NT2/D1 (cell line): ENCODE measurements around the gene STARD5.

Experiments used
- DNase-seq: peaks from one replicate; pipeline ENCODE4 v3.0.0-alpha.2; 2011; ENCODE audit warnings: low read depth, low spot score
- H3K27me3 ChIP-seq: 2 replicates; pipeline ENCODE4 v1.6.0; 2011; ENCODE audit warnings: mild to moderate bottlenecking; ENCODE audit not compliant: insufficient read length, insufficient read depth
- H3K36me3 ChIP-seq: 2 replicates; pipeline ENCODE4 v1.6.1; 2011; ENCODE audit warnings: mild to moderate bottlenecking, low read length, mixed read lengths; ENCODE audit not compliant: insufficient read depth, insufficient read length
- H3K4me1 ChIP-seq: 2 replicates; pipeline ENCODE4 v1.5.1; 2011; ENCODE audit not compliant: insufficient read depth, insufficient read length
- H3K4me3 ChIP-seq: 2 replicates; pipeline ENCODE4 v1.5.1; 2011; ENCODE audit warnings: low read depth; ENCODE audit not compliant: insufficient read length
- H3K9ac ChIP-seq: 2 replicates; pipeline ENCODE4 v1.6.0; 2011; ENCODE audit warnings: low read depth; ENCODE audit not compliant: insufficient read length
- H3K9me3 ChIP-seq: 2 replicates; pipeline ENCODE4 v1.5.1; 2011; ENCODE audit warnings: mild to moderate bottlenecking, low read length; ENCODE audit not compliant: insufficient read depth
- SUZ12 ChIP-seq: IDR thresholded peaks from 2 replicates; pipeline ENCODE4 v1.6.1; 2011; ENCODE audit not compliant: insufficient read length, insufficient read depth; ENCODE audit errors: extremely low read depth
- YY1 ChIP-seq: IDR thresholded peaks from 2 replicates; pipeline ENCODE4 v1.6.1; 2011; ENCODE audit not compliant: insufficient read length, insufficient read depth
- ZNF274 ChIP-seq: IDR thresholded peaks from 2 replicates; pipeline ENCODE4 v1.6.1; 2011; ENCODE audit warnings: mild to moderate bottlenecking, low read depth, low read length

Gene STARD5

DNA sequence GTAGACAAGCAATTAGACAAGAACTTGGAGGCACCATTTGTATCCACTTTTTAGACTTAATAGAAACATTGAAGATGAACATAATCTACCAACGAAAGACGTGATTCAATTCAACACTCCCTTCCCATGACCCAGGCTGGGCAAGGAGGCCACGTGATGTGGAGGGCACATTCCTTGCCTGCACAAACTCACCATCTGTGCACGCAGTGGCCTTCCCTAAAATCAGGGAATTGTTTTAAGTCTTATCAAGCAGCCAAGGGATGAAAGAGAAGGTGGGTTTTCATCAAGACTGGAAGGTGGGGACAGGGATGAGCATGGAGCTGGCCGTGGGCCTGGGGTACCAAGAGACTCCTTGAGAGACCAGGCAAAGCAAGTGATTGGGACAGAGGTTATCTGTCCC is 13.5 kb downstream of the STARD5 start:
- H3K27me3 ChIP-seq = no peaks in the 10 kb centered on the region
- no peak for TF ChIP-seq YY1
- H3K4me1 ChIP-seq = no peaks in the 10 kb centered on the region
- DNase-seq = no peak
- peaks cover 16% of the 10 kb centered on the region for H3K36me3 ChIP-seq
- no peaks in the 10 kb centered on the region for H3K9me3 ChIP-seq
- no peak overlapping the region for H3K9ac ChIP-seq
- H3K4me3 ChIP-seq = no peak overlapping the region

DNA sequence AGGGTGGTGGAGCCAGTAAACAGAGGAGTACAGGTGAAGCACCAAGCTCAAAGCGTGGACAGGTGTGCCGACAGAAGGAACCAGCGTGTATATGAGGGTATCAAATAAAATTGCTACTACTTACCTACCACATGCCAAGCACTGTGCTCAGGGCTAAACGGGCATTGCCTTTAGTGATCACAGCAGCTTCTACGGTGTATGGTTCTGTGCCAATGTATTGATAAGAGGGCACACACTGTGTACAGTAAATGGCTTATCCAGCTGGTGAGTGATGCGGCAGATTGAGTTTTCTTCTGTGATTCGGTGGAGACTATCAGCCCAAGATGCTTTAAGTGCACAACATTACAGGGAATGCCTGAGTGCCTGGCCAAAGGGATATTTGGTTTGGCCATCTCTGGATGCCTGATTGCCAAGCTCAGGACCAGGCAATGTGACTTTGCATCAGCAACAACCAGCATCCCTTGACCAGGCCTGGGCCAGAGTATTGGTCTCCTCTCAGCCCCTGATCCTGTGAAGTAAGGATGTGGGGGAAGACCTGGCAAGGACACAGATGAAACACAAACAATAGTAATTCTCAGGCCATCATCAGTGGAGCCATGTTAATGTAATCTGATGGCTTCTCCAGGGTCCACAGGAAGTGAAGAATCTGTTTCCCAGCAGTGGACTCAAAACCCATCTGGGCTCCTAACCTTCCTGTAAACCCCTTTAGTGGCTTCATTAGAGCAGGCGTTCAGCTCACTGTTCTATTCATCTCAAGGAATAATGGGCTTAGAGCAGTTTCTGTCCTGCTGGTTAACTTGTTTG is 14.1 kb downstream of the STARD5 start:
- no peaks in the 10 kb centered on the region for H3K4me1 ChIP-seq
- H3K27me3 ChIP-seq = no peaks in the 10 kb centered on the region
- no peak overlapping the region for H3K9ac ChIP-seq
- no peak for DNase-seq
- peaks cover 16% of the 10 kb centered on the region for H3K36me3 ChIP-seq
- TF ChIP-seq ZNF274 (no peak), SUZ12 (no peak), YY1 (no peak)
- no peaks in the 10 kb centered on the region for H3K9me3 ChIP-seq
- no peak overlapping the region for H3K4me3 ChIP-seq

DNA sequence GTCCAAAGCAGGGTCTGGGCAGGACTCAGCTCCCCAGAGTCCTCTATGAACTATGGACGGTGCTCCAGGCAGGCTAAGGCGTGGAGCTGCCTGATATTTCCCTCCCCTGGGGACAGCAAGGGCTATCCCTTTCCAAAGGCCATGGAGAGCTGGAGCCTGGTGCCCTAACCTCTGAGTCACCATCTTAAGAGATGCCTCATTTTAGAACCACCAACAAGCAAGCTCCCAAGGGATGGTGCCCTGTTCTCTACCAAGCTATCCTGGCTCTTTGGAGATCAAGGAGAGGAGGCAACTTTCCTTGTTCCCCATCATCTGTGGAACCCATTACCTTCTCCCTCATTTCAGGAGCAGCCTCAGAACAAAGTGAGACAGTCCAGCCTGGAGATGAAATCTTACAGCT is 15.7 kb downstream of the STARD5 start:
- Histone ChIP-seq H3K9me3 (no peaks in the 10 kb centered on the region), H3K36me3 (peaks cover 16% of the 10 kb centered on the region), H3K4me3 (no peak overlapping the region), H3K4me1 (peaks cover 4% of the 10 kb centered on the region), H3K27me3 (no peaks in the 10 kb centered on the region), H3K9ac (no peak overlapping the region)
- DNase-seq = no peak
- no peak for TF ChIP-seq YY1
- TF ChIP-seq ZNF274 = no peak
- no peak for TF ChIP-seq SUZ12

DNA sequence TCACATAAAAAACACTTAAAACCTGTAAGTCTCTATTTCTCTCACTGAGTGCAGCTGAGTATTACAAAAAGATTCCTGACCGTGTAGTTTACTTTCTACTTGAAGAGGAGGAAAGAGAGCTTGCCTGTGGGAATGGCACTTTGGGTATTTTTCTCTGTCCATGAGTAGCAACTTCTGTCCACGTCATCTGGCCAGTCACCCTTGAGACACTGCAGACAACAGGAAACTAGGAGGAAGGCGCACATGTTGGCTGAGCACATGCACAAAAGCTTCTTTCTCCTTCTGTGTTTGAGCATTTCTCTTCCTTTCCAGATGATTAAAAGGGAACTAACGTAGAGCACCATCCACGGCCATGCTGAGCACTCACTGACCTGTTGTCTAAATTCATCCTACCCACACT is 19.7 kb downstream of the STARD5 start:
- Histone ChIP-seq H3K9me3 (no peaks in the 10 kb centered on the region), H3K4me3 (no peak overlapping the region), H3K9ac (no peak overlapping the region), H3K36me3 (no peaks in the 10 kb centered on the region), H3K4me1 (peaks cover 9% of the 10 kb centered on the region), H3K27me3 (no peaks in the 10 kb centered on the region)
- no peak for TF ChIP-seq YY1
- TF ChIP-seq ZNF274 = no peak
- TF ChIP-seq SUZ12 = no peak
- DNase-seq = no peak

DNA sequence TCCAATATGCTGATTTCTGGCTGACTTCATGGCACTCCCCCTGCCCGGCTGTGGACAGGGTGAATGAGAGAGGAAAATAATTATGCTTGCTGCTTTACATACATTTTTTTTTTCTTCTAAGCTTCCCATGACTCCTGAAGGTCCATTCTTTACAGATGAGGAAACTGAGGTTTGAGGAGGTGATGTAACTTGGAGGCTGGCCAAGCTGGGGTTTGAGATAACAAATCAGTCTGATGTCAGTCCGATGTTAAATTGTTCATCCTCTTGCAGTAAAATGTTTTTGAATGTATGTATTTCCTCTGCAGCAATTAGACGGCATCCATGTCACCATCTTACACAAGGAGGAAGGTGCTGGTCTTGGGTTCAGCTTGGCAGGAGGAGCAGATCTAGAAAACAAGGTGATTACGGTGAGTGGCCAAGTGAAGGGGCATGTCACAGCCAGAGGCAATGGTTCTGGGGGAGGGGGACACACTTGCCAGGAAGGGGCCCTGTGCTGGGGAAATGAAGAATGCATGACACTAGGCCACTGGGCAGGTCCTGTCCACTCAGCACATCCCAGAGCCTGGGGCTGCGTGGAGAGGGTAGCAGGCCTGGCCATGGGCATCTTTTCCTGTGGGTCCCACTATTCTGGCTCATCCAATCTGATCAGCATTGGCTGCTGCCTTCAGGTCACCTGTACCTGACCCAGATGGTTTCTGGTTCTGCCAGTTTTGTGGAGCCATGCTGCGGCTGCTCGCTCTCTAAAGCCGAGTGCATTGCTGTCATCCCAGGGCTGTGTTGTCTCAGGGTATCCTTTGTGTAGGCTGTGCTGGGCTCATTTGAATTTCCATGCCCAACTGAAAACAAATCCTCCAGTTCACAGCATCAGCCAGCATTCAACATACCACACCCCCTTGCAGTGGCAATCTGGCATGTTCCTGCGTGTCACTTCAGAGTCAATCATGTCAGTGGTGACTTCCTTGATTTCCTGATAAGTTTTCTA is 20.4 kb downstream of the STARD5 start:
- no peak for TF ChIP-seq ZNF274
- TF ChIP-seq YY1 = no peak
- TF ChIP-seq SUZ12 = no peak
- no peaks in the 10 kb centered on the region for H3K36me3 ChIP-seq
- peaks cover 9% of the 10 kb centered on the region for H3K4me1 ChIP-seq
- no peaks in the 10 kb centered on the region for H3K9me3 ChIP-seq
- H3K4me3 ChIP-seq = no peak overlapping the region
- DNase-seq = peak; percentile 58
- no peaks in the 10 kb centered on the region for H3K27me3 ChIP-seq
- H3K9ac ChIP-seq = no peak overlapping the region

DNA sequence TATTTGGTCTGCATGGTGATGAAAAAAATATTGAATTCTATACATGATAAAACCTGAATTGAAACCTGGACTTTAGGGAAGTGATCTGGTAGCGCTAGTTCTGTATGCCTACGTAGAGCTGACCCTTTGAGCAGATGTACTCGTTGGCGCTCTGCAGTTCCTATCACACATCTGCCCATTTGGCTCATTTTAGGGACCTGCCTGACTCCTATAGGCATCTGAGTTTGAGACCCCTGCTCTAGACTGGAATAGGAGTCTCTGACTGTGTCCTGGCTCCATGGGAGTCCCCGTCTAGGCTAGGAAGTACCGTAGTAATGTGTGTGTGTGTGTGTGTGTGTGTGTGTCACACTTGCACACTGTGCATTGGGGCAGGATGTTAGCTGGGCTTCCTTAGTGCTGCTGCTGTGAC is 21.2 kb downstream of the STARD5 start:
- DNase-seq = no peak
- no peak overlapping the region for H3K4me3 ChIP-seq

More for the DNA sequence above, 21.2 kb downstream of the STARD5 start:
- Histone ChIP-seq H3K9ac (no peak overlapping the region), H3K4me1 (peaks cover 9% of the 10 kb centered on the region), H3K36me3 (no peaks in the 10 kb centered on the region), H3K27me3 (no peaks in the 10 kb centered on the region), H3K9me3 (no peaks in the 10 kb centered on the region)
- TF ChIP-seq YY1 = no peak
- no peak for TF ChIP-seq ZNF274
- no peak for TF ChIP-seq SUZ12
